ENCODE results near the gene LAD1.

DNA sequence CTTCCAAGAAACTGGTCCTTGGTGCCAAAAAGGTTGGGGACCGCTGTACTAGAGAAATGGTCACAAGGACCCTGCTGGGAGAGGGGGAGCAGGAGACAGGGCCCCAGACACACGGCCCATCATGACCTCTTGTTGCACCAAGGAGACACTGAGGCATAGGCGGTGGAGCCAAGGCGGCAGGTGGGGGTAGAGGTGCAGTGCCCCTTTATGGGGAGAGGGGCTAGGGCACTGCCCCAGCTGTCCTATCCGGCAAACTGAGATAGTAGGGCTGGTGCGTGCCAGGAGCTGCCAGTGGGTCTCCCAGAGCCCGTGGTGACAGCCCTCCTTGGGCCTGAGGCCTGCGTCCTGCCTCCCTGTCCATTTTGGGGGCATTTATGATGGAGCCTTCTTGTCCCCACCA lies 41.9 kb downstream of the LAD1 start:
- TF ChIP-seq POLR2A (IDR thresholded peaks at IDR 0.05), result no peak
- TF ChIP-seq, protein P1, sequence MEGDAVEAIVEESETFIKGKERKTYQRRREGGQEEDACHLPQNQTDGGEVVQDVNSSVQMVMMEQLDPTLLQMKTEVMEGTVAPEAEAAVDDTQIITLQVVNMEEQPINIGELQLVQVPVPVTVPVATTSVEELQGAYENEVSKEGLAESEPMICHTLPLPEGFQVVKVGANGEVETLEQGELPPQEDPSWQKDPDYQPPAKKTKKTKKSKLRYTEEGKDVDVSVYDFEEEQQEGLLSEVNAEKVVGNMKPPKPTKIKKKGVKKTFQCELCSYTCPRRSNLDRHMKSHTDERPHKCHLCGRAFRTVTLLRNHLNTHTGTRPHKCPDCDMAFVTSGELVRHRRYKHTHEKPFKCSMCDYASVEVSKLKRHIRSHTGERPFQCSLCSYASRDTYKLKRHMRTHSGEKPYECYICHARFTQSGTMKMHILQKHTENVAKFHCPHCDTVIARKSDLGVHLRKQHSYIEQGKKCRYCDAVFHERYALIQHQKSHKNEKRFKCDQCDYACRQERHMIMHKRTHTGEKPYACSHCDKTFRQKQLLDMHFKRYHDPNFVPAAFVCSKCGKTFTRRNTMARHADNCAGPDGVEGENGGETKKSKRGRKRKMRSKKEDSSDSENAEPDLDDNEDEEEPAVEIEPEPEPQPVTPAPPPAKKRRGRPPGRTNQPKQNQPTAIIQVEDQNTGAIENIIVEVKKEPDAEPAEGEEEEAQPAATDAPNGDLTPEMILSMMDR (IDR thresholded peaks at IDR 0.05 in 8 of 11, conservative IDR thresholded peaks at IDR 0.05 in 3 of 11), result no peak
